NCI-H82 (cell line): Measurements from ENCODE around the gene WNT5B.

Experiments
- DNase-seq: peaks from one replicate; lab custom pipeline; 2025; lab: John Stamatoyannopoulos, UW

The WNT5B gene

DNA sequence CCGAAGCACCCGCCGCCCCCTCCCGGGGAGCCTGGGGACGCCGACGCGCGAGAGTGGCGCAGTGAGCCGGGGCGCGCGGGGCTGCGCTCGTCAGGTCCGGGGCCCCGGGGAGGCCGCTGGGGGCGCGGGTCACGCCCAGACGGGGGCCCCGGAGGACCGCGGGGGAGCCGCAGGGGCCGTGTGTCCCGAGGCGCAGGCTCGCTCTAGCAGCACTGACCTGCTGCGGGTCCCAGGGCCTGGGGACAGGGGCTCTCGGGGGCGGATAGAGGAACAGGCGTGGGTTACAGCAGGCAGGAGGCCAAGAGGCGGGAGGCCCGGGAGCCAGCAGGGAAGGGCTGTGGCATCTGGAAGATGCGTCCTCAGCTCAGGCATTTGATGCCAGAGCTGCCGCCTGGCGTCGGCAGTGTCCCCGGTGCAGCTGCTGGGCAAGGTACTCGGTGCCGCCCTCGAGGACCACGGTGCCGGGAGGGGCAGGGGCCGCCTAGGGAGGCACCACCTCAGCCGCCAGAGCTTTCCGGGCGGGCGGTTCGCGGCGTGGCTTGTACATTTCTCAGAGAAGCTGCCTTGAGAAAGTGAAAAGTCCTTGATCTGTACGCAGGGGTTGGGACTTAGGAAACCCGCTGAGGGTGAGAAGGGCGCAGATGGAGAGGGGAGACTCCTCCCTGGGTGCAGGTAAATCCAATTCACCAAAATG is 1.2 kb downstream of the WNT5B start:
- DNase-seq = peak; percentile 71

DNA sequence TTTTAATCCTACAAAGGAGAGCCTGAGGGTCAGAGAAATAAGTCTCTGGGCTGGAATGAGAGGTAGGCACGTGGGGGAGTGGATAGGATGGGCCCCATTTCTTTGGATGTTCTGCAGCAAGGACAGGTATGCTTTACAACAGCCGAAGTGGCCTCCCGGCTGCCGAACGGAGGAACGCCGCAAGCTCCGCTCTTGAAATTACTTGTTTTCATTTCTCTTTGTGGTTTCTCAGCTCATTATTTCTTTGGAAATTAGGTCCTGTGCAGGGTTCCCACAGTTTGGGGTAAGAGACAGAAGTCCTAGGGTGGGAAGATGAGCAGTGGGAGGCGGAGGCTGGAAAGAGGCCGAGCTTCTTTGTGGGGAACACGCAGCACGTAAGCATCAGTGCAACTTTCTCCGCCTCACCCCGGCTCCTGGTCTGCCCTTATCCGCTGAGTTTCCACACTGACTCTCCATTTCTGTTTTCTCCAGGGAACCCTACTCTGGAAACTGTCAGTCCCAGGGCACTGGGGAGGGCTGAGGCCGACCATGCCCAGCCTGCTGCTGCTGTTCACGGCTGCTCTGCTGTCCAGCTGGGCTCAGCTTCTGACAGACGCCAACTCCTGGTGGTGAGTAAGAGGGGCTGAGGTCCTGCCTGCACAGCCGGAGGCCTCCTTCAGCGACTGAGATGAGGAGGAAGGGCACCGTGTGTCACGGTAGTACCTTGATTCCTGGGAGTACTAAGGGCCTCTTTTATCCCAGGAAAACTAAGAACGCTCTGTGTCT is 2.0 kb downstream of the WNT5B start:
- peak; percentile 31 for DNase-seq

DNA sequence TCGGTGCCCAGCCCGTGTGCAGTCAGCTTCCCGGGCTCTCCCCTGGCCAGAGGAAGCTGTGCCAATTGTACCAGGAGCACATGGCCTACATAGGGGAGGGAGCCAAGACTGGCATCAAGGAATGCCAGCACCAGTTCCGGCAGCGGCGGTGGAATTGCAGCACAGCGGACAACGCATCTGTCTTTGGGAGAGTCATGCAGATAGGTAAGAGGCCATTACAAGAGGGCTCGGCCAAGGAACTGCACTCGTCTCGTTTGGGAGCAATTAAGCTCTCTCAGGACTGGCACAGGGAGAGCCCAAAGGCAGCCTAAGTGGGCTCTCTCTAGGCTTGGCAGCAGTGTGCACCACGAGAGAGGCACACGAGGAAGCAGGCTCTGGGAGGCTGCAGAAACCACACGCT is 3.7 kb downstream of the WNT5B start:
- no peak for DNase-seq

GRCh38 chr12:1633459-1633858 is 4.4 kb downstream of the WNT5B start:
- no peak for DNase-seq

DNA sequence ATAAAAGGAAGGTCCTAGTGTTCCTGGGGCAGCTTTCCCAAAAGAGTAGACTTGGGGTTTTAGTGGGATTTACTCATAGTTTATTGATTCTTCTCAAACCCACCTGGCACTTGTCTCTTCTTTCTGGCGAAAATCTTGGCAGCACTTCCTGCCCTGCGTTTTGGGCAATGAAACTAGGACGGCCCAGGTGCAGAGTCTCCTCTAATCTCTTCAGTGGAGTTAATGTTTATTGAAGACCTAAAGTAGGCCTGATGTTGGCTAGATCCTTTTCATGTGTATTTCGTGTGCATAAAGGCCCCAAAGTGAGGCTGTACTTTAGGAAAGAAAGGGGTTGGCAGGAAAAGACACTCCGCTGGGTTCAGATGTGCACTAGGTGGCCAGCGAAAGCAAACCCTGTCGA is 5.1 kb downstream of the WNT5B start:
- DNase-seq = no peak

- DNase-seq = peak; percentile 85
Observed at GRCh38 chr12:1634590-1635191, 5.7 kb downstream of the WNT5B start.

DNA sequence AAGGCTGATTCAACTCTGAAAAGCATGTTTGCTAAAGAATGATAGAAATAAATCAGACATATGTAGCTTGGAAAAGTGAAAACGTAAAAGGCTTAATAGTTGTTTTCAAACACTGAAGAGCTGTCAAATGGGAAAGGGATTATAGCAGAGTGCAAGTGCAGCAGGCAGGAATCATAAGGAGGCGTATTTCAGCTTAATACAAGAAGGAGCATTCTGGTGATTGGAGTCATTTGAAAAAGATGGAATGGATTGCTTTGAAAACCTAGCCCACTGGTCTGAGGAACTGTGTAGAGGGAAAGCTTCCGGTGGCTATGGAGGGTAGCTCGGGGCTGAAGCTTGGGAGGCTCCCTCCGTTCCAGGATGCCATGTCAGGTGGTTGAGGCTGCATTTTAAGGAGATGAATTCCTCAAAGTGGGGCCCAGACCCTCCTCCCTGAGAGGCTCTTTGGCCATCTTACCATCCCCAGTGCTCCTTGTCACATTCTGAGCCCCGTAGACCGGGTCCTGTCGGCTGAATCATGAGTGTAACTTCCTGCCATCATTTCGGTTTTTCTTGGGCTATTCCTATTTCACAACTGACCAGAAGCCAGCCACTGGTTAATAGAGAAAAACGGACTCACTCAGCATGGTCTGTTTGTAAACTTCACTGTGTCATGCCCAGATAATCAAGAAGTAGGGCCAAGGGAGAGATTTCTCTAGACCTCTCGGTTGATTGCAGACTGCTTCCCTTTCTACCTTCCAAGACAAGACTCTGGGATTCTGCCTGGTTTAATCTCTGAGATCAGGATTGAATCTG is 6.5 kb downstream of the WNT5B start:
- peak; percentile 42 for DNase-seq

DNA sequence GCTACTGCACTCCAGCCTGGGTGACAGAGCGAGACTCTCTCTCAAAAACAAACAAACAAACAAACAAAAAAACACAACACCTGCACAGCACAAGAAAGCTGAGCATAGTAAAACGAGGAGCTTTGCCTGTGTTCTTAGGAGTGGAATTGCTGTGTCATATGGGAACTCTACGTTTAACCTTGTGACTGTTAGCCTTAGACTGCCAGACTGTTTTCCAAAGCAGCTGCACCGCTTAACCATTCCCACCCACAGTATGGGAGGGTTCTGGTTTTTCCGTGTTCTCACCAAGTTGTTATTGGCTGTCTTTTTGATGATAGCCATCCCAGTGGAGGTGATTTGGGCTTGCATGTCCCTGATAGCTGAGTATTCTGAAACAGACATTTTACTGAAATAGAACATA is 9.2 kb downstream of the WNT5B start:
- no peak for DNase-seq

DNA sequence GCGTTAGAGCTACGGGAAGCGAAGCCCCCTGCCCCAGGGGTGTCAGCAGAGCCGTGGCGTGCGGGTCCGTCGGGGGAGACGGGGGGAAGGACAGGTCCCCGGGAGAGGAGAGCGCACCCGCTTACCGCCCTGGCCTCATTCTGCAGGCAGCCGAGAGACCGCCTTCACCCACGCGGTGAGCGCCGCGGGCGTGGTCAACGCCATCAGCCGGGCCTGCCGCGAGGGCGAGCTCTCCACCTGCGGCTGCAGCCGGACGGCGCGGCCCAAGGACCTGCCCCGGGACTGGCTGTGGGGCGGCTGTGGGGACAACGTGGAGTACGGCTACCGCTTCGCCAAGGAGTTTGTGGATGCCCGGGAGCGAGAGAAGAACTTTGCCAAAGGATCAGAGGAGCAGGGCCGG is 10.5 kb downstream of the WNT5B start:
- no peak for DNase-seq

- DNase-seq = no peak
Observed at GRCh38 chr12:1640328-1641234, 11.6 kb downstream of the WNT5B start.

GRCh38 chr12:1642513-1642912 is 13.5 kb downstream of the WNT5B start:
- no peak for DNase-seq

DNA sequence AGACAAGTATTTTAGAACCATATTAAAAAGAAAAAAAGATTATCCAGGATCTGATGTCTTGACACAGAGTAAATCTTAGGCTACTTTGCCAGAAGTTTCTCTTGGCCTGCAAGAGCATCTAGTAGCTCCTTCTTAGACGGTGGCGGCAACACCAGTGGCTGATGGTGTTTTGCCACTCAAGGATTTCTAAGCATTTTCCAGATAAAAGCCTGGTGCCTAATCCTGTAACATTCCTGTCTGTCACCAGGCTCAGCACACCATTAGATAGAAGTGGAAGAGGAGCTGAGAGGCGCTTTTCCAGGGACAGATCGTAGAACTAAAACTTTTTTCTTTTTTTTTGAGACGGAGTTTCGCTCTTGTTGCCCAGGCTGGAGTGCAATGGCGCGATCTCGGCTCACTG is 14.0 kb downstream of the WNT5B start:
- peak; percentile 19 for DNase-seq

- DNase-seq = peak; percentile 60
Observed at GRCh38 chr12:1643905-1644533, 15.0 kb downstream of the WNT5B start.

DNA sequence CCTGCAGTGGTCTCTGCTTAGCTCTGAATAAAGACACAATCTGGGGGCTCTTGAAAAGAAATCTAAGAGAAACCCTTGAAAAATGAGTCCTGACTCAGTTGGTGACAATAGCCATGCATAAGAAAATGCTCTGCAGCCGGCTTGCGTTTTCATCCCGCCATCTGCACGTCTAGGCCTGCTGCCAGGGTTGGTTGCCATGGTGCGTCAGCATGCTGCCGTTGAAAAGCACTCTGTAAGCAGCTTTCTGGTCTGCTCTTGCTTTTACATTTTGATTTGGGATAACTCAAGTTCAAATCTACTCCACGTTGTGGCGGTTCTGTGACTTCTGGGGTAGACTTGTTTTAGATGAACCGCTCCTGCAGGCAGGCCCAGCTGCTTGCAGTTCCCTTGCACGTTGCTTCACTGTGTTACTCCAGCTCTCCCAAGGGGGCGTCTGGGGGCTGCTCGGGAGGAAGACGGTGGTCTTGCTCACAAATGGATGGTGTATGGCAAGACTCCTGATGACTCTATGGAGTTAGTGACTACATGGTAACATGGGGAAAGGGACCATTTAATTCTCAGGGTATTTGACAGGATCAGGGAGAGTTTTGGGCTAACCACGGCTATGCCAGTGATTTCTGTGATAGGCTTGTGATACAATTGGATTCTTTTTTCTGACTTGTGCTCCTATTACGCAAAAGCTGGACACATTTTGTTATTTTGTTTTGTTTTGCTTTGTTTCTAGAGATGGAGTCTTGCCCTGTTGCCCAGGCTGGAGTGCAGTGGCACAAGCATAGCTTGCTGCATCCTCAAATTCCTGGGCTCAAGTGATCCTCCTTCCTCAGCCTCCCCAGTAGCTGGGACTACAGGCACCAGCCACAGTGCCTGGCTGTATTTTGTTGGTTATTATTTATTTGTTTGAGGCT is 15.8 kb downstream of the WNT5B start:
- DNase-seq = peak; percentile 80

GRCh38 chr12:1645819-1646218 is 16.8 kb downstream of the WNT5B start:
- no peak for DNase-seq

GRCh38 chr12:1646569-1647284 is 17.7 kb downstream of the WNT5B start:
- no peak for DNase-seq

- no peak for DNase-seq
Observed at GRCh38 chr12:1647285-1647669, 18.2 kb downstream of the WNT5B start.

DNA sequence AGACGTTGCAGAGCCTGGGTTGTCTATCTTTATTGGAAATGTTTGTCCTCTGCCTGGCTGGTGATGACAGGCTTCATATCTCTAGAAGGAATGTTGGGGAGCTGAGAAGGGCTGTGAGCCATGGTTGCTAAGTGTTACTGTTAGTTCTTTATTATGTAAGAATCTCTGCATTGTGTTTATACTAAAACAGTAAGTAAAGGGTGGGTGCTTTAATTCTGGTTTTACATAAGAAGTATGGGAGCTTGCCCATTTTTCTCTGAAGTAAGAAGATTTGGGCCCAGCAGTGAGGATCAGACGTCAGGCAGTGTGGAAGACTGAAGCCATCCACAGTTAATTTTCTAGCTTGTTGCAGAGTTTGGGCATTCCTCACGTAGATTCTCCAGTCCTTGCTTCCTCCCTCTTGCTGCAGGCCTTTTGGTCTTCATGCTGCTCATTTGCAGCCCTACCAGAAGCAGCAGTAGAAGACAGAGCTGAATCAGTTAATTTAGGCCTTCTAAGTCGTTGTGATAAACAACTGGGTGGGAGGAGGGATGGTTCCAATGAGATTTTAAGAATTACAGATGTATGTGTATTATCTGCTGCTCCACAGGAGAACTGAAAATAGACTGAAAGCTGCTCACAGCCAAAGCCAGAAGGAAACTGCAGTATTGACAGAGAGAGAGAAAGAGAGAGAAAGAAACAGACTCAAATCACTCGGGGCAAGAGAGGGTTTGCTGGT is 21.4 kb downstream of the WNT5B start:
- DNase-seq = no peak

- DNase-seq = no peak
Observed at GRCh38 chr12:1650978-1651361, 21.9 kb downstream of the WNT5B start.
